Hepatocyte (in vitro differentiated cells): ENCODE results near the gene SPAG16. TPM values are rescaled to one million over a fixed set of nuclear protein-coding genes. Genes with fewer than 3 reads are reported as not detected.

ENCODE experiments used
- DNase-seq: peaks from one replicate; pipeline ENCODE4 v3.0.0-alpha.2; 2016; ENCODE audit warnings: low spot score
- H2AFZ ChIP-seq: fragments of 200-600 bp; sonication (generic); 2 replicates; pipeline ENCODE4 v1.6.0; 2016; ENCODE audit warnings: antibody characterized with exemption, mild to moderate bottlenecking
- H3K27ac ChIP-seq: fragments of 200-600 bp; sonication (generic); 2 replicates; pipeline ENCODE4 v1.5.1; 2016; ENCODE audit warnings: mild to moderate bottlenecking
- H3K27me3 ChIP-seq: fragments of 200-600 bp; sonication (generic); 2 replicates; pipeline ENCODE4 v1.6.1; 2016
- H3K36me3 ChIP-seq: fragments of 200-600 bp; sonication (generic); replicated peaks from 2 replicates; pipeline ENCODE4 v1.5.1; 2016; ENCODE audit warnings: low read depth; ENCODE audit not compliant: insufficient read depth
- H3K4me1 ChIP-seq: fragments of 200-600 bp; sonication (generic); 2 replicates; pipeline ENCODE4 v1.5.1; 2016; ENCODE audit warnings: mild to moderate bottlenecking, moderate library complexity; ENCODE audit not compliant: insufficient read depth
- H3K4me2 ChIP-seq: fragments of 200-600 bp; sonication (generic); 2 replicates; pipeline ENCODE4 v1.6.0; 2016
- H3K4me3 ChIP-seq: fragments of 200-600 bp; sonication (generic); 2 replicates; pipeline ENCODE4 v1.5.1; 2016; ENCODE audit warnings: mild to moderate bottlenecking
- H3K79me2 ChIP-seq: fragments of 200-600 bp; sonication (generic); 2 replicates; pipeline ENCODE4 v1.6.0; 2017; ENCODE audit warnings: mild to moderate bottlenecking
- H3K9me2 ChIP-seq: fragments of 200-600 bp; sonication (generic); replicated peaks from 2 replicates; pipeline ENCODE4 v1.6.0; 2017; ENCODE audit warnings: mild to moderate bottlenecking; ENCODE audit not compliant: insufficient read depth
- H3K9me3 ChIP-seq: fragments of 200-600 bp; sonication (generic); 2 replicates; pipeline ENCODE4 v1.5.1; 2016; ENCODE audit warnings: low read depth, mild to moderate bottlenecking
- H4K20me1 ChIP-seq: fragments of 200-600 bp; sonication (generic); 2 replicates; pipeline ENCODE4 v1.6.0; 2016; ENCODE audit warnings: mild to moderate bottlenecking; ENCODE audit not compliant: insufficient read depth, poor library complexity, severe bottlenecking
- EZH2 ChIP-seq: fragments of 200-600 bp; sonication (generic); IDR thresholded peaks from 2 replicates; pipeline ENCODE4 v1.6.1; 2016; ENCODE audit warnings: antibody characterized with exemption, mild to moderate bottlenecking, borderline replicate concordance
- EZH2phosphoT487 ChIP-seq: fragments of 200-600 bp; sonication (generic); IDR thresholded peaks from one replicate; pipeline ENCODE4 v1.6.1; 2018; ENCODE audit warnings: antibody characterized with exemption, mild to moderate bottlenecking, low read depth, moderate library complexity; ENCODE audit not compliant: unreplicated experiment, severe bottlenecking
- WGBS: methylation state at CpG from one replicate; pipeline ENCODE4 v1.1.6; 2016; ENCODE audit warnings: low lambda C conversion rate; ENCODE audit errors: missing lambda C conversion rate; 5-methylcytosine and 5-hydroxymethylcytosine counted together
- polyA plus RNA-seq: library from polyadenylated mRNA; unstranded; fragments of >200 nt; fragmentation: Nextera tagmentation; extraction: Ambion mirVana; gene quantifications from 2 replicates; pipeline ENCODE4 v1.2.1, GENCODE V29; 2016
- total RNA-seq: library from RNA; depleted of rRNA; stranded (reverse); fragments of >200 nt; gene quantifications from 2 replicates; pipeline ENCODE4 v1.2.3, GENCODE V29; 2014
- TF ChIP-seq, protein P1 (sequence below): fragments of 200-600 bp; sonication (generic); IDR thresholded peaks from 2 replicates; pipeline ENCODE4 v1.5.1; 2016; ENCODE audit warnings: antibody characterized with exemption, mild to moderate bottlenecking; ENCODE audit not compliant: poor library complexity

Gene SPAG16
- total and polyA plus RNA-seq, 2 experiments from 2014 or later = 52.1 to 56.9 TPM

DNA sequence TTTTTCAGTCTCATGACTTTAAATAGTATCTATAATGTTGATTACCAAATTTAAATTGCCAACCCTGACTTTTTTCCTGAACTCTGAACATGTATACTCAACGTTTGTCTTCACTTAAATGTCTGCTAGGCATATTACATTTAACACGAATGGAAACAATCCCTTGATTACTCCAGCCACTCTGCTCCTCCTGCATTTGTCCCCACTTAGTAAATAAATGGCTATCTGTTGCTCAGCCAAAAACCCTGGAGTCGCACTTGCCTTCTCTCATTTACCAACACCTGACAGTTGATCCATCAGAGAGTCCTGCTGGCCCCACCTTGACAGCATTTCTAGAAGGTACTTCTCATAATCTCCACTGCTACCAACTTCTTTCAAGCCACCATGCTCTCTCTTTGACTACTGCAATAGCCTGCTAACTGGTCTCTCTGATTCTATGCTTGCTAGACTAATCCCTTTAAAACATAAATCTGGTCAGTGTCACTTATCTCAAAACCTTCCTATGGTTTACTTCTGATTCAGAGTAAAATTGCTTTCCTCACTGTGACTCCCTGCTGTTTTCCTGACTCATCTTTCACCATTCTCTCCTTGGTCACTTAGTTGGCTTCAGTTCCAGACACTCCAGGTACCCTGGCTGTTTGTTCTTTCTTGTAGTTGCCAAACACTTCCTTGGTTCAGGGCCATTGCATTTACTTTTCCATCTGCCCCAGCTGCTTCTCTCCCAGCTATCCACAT is 31.9 kb downstream of the SPAG16 start:
- H3K79me2 ChIP-seq = no peaks in the 10 kb centered on the region
- H2AFZ ChIP-seq = no peak overlapping the region
- H4K20me1 ChIP-seq = no peaks in the 10 kb centered on the region
- H3K36me3 ChIP-seq = no peaks in the 10 kb centered on the region
- H3K4me3 ChIP-seq = no peak overlapping the region
- TF ChIP-seq EZH2phosphoT487 (no peak), EZH2 (no peak)
- TF ChIP-seq, protein P1, sequence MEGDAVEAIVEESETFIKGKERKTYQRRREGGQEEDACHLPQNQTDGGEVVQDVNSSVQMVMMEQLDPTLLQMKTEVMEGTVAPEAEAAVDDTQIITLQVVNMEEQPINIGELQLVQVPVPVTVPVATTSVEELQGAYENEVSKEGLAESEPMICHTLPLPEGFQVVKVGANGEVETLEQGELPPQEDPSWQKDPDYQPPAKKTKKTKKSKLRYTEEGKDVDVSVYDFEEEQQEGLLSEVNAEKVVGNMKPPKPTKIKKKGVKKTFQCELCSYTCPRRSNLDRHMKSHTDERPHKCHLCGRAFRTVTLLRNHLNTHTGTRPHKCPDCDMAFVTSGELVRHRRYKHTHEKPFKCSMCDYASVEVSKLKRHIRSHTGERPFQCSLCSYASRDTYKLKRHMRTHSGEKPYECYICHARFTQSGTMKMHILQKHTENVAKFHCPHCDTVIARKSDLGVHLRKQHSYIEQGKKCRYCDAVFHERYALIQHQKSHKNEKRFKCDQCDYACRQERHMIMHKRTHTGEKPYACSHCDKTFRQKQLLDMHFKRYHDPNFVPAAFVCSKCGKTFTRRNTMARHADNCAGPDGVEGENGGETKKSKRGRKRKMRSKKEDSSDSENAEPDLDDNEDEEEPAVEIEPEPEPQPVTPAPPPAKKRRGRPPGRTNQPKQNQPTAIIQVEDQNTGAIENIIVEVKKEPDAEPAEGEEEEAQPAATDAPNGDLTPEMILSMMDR = no peak
- H3K27ac ChIP-seq = no peak overlapping the region
- no peak overlapping the region for H3K4me2 ChIP-seq
- no peaks in the 10 kb centered on the region for H3K9me3 ChIP-seq
- no peaks in the 10 kb centered on the region for H3K27me3 ChIP-seq
- no peaks in the 10 kb centered on the region for H3K4me1 ChIP-seq
- no peak for DNase-seq
- WGBS = 86% methylated on average over 3 of the region's 3 CpGs
- H3K9me2 ChIP-seq = no peaks in the 10 kb centered on the region

DNA sequence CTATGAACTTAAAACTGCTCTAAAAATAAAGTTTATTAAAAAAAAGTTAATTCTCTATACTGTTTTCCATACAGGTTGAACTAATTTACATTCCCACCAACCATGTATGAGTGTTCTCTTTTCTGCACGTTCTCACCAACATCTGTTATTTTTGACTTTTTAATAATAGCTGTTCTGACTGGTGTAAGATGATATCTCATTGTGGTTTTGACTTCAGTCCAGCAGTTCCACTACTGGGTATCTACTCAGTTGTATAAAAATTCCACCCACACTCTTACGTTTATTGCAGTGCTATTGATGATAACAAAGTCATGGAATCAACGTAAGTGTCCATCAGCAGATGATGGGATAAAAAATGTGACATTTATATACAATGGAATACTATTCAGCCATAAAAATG is 33.7 kb downstream of the SPAG16 start:
- TF ChIP-seq, protein P1 = no peak
- TF ChIP-seq EZH2 (no peak), EZH2phosphoT487 (no peak)
- 78% methylated on average over 3 of the region's 3 CpGs for WGBS

DNA sequence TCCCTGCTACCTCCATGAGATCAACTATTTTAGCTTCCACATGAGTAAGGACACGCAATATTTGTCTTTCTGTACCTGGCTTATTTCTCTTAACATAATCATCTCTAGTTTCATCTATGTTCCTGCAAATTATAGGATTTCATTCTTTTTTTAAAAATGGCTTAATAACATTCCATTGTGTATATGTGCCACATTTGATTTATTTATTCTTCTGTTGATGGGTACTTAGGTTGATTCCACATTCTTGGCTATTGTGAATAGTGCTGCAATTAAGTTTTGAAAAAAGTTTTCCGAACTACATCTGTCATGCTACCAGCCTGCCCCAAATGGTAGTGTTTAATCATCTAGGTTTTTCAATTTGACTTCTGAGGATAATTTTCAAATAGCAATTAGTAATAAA is 36.3 kb downstream of the SPAG16 start:
- H3K79me2 ChIP-seq = no peaks in the 10 kb centered on the region
- no peaks in the 10 kb centered on the region for H4K20me1 ChIP-seq
- no peaks in the 10 kb centered on the region for H3K9me3 ChIP-seq
- H2AFZ ChIP-seq = no peak overlapping the region
- no peak overlapping the region for H3K4me2 ChIP-seq
- H3K9me2 ChIP-seq = no peaks in the 10 kb centered on the region
- no peaks in the 10 kb centered on the region for H3K36me3 ChIP-seq
- no peaks in the 10 kb centered on the region for H3K27me3 ChIP-seq
- no peak for DNase-seq
- no peak overlapping the region for H3K27ac ChIP-seq
- WGBS = 96% methylated on average over 2 of the region's 2 CpGs
- no peaks in the 10 kb centered on the region for H3K4me1 ChIP-seq
- no peak overlapping the region for H3K4me3 ChIP-seq
- TF ChIP-seq EZH2phosphoT487 (no peak), EZH2 (no peak)
- TF ChIP-seq, protein P1 = no peak

More for the DNA sequence above, 33.7 kb downstream of the SPAG16 start:
- H3K4me3 ChIP-seq = no peak overlapping the region
- no peaks in the 10 kb centered on the region for H3K27me3 ChIP-seq
- no peaks in the 10 kb centered on the region for H3K9me3 ChIP-seq
- H3K79me2 ChIP-seq = no peaks in the 10 kb centered on the region
- no peak for DNase-seq
- no peak overlapping the region for H2AFZ ChIP-seq
- no peak overlapping the region for H3K27ac ChIP-seq
- no peaks in the 10 kb centered on the region for H3K4me1 ChIP-seq
- H3K9me2 ChIP-seq = no peaks in the 10 kb centered on the region
- H3K36me3 ChIP-seq = no peaks in the 10 kb centered on the region
- no peak overlapping the region for H3K4me2 ChIP-seq
- no peaks in the 10 kb centered on the region for H4K20me1 ChIP-seq
